ENCODE measurements around the gene HBP1. TPM values are rescaled to one million over a fixed set of nuclear protein-coding genes. Genes with fewer than 3 reads are reported as not detected.

Gene HBP1
- total RNA-seq, 1 donor from 2014 or later, result 53.0 TPM

DNA sequence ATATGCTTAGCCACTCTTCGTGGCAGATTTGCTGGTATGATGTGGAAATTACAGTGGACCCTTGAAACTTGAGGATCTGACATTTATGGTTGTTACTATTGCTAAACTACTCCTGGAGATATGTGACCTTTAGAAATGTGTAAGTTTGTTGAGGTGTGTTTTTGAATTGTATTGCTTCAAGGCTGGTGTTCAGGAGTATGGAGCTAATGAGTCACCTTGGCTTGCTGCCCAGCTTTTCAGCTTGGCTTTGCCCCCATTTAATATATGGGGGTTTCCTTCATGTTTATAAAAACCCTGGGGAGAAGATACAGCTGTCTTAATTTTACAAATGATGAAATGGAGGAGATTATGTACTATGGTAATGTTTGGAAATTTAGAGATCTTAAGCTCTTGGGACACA, 11.6 kb downstream of the HBP1 start:
- H3K4me3 Mint-ChIP-seq (ENCODE audit: low read depth), result no peak overlapping the region
- no peaks in the 10 kb centered on the region for H3K9me3 Mint-ChIP-seq (ENCODE audit: low read depth)
- peaks cover 17% of the 10 kb centered on the region for H3K36me3 Mint-ChIP-seq (ENCODE audit: insufficient read depth)
- no peak for DNase-seq (ENCODE audit: low spot score, unreplicated experiment)
- no peaks in the 10 kb centered on the region for H3K27me3 Mint-ChIP-seq
- TF ChIP-seq, protein P1, sequence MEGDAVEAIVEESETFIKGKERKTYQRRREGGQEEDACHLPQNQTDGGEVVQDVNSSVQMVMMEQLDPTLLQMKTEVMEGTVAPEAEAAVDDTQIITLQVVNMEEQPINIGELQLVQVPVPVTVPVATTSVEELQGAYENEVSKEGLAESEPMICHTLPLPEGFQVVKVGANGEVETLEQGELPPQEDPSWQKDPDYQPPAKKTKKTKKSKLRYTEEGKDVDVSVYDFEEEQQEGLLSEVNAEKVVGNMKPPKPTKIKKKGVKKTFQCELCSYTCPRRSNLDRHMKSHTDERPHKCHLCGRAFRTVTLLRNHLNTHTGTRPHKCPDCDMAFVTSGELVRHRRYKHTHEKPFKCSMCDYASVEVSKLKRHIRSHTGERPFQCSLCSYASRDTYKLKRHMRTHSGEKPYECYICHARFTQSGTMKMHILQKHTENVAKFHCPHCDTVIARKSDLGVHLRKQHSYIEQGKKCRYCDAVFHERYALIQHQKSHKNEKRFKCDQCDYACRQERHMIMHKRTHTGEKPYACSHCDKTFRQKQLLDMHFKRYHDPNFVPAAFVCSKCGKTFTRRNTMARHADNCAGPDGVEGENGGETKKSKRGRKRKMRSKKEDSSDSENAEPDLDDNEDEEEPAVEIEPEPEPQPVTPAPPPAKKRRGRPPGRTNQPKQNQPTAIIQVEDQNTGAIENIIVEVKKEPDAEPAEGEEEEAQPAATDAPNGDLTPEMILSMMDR (IDR thresholded peaks at IDR 0.05; ENCODE audit: unreplicated experiment), result no peak
- no peak overlapping the region for H3K27ac Mint-ChIP-seq
- H3K4me1 Mint-ChIP-seq (ENCODE audit: low read depth), result no peaks in the 10 kb centered on the region

DNA sequence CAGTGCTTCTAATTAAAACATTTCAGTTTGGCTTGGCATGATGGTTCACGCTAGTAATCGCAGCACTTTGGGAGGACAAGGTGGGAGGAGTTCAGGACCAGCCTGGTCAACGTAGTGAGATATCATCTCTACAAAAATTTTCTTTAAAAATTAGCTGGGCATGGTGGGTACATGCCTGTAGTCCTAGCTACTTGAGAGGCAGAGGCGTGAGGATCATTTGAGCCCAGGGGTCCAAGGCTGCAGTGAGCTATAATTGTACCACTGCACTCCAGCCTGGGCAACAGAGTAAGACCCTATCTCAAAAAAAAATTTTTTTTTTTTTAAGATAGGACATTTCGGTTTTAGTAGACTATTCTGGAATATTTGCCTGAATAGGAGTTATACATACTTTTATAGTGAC, 12.4 kb downstream of the HBP1 start:
- Mint-ChIP-seq H3K27ac (no peak overlapping the region), H3K4me3 (ENCODE audit: low read depth) (no peak overlapping the region), H3K9me3 (ENCODE audit: low read depth) (no peaks in the 10 kb centered on the region), H3K27me3 (no peaks in the 10 kb centered on the region), H3K36me3 (ENCODE audit: insufficient read depth) (peaks cover 22% of the 10 kb centered on the region), H3K4me1 (ENCODE audit: low read depth) (no peaks in the 10 kb centered on the region)
- TF ChIP-seq, protein P1 (IDR thresholded peaks at IDR 0.05; ENCODE audit: unreplicated experiment), result no peak
- DNase-seq (ENCODE audit: low spot score, unreplicated experiment), result no peak

DNA sequence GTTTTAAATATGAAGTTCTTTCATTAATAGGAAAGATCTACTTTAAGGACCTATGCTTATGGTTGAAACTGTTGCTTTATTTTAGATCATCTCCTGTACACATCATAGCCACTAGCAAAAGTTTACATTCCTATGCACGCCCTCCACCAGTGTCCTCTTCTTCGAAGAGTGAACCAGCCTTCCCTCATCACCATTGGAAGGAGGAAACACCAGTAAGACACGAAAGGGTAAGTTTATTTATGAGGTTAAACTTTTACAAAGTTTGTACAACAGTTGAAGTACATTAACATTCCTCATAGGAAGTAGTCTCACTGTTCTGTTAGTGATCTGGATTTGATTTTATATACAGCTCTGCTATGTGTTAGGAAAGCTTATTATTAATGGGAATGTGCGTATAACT, 16.9 kb downstream of the HBP1 start:
- no peak overlapping the region for H3K27ac Mint-ChIP-seq
- H3K36me3 Mint-ChIP-seq (ENCODE audit: insufficient read depth), result peaks cover 33% of the 10 kb centered on the region
- H3K27me3 Mint-ChIP-seq, result no peaks in the 10 kb centered on the region
- H3K4me3 Mint-ChIP-seq (ENCODE audit: low read depth), result no peak overlapping the region
- H3K4me1 Mint-ChIP-seq (ENCODE audit: low read depth), result no peaks in the 10 kb centered on the region
- no peaks in the 10 kb centered on the region for H3K9me3 Mint-ChIP-seq (ENCODE audit: low read depth)
- DNase-seq (ENCODE audit: low spot score, unreplicated experiment), result no peak
- TF ChIP-seq, protein P1 (IDR thresholded peaks at IDR 0.05; ENCODE audit: unreplicated experiment), result no peak

DNA sequence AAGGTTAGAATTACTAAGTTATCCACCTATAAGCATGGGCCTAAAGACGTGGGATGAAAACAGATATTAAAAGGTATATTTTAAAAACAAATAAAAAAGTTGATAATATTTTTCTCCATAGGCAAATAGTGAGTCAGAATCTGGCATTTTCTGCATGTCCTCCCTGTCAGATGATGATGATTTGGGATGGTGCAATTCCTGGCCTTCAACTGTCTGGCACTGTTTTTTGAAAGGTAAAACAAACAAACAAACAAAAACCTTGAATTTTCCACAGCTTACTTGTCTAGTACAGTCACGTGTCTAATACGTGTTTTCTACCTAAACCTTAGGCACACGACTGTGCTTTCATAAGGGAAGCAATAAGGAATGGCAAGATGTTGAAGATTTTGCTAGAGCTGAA, 17.4 kb downstream of the HBP1 start:
- TF ChIP-seq, protein P1 (IDR thresholded peaks at IDR 0.05; ENCODE audit: unreplicated experiment), result no peak
- H3K4me1 Mint-ChIP-seq (ENCODE audit: low read depth), result no peaks in the 10 kb centered on the region
- H3K4me3 Mint-ChIP-seq (ENCODE audit: low read depth), result no peak overlapping the region
- H3K27ac Mint-ChIP-seq, result no peak overlapping the region
- no peaks in the 10 kb centered on the region for H3K9me3 Mint-ChIP-seq (ENCODE audit: low read depth)
- DNase-seq (ENCODE audit: low spot score, unreplicated experiment), result no peak
- H3K36me3 Mint-ChIP-seq (ENCODE audit: insufficient read depth), result peaks cover 29% of the 10 kb centered on the region
- no peaks in the 10 kb centered on the region for H3K27me3 Mint-ChIP-seq

DNA sequence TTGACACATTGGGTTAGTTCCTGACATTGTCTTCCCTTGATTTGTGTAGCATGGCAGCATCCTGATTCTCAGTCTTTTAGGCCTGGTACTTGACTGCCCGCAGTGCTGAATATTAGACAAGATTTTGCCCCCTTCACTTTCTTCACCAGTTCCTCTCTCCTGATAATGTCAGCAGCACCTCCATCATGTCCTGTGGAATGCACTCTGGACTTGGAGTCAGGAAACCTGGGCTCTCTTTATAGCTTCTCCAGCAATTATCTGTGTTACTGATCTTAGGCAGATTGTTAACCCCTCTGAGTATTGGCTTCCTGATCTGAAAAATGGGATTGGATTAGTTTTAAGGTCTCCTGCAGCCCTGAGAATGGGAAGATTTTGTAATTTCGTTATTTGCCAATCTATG, 19.0 kb downstream of the HBP1 start:
- Mint-ChIP-seq H3K4me1 (ENCODE audit: low read depth) (no peaks in the 10 kb centered on the region), H3K27me3 (no peaks in the 10 kb centered on the region), H3K4me3 (ENCODE audit: low read depth) (no peak overlapping the region), H3K9me3 (ENCODE audit: low read depth) (no peaks in the 10 kb centered on the region), H3K27ac (peak overlapping the region; percentile 8), H3K36me3 (ENCODE audit: insufficient read depth) (peaks cover 31% of the 10 kb centered on the region)
- TF ChIP-seq, protein P1 (IDR thresholded peaks at IDR 0.05; ENCODE audit: unreplicated experiment), result no peak
- no peak for DNase-seq (ENCODE audit: low spot score, unreplicated experiment)
